CD4-positive, alpha-beta T cell treated with Interleukin-4 for 1 hour (primary cell): ENCODE results near the gene DNAH17.

Source experiments
- DNase-seq, 2 donors: peaks; one replicate each; pipeline ENCODE4 v3.0.0-alpha.2; 2020 to 2022

Gene DNAH17

DNA sequence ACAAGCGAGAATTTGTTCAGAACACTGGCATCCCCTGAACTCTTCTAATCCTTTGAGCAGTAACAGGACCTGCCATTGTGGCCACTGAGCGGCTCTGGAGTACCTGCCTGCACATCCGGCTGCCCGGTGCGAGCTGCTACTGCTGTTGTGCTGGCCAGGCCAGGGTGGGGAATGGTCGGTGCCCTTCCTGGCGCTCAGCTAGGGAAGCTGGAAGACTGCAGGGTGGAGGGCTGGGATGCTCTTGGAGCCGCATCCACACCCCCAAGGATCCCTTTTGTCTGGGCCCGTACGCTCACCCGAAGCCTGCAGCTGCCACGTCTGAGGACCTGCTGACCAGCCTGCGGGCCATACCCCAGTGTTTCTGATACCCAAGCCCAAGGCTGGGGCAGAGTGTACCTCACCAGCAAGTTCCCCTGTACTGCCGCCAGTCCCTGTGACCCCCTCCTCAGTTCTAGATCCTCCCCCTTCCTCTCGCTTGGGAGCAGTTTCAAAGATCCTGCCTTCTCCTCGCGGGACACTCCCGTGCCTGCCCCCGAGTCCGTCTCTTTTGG is 149.1 kb downstream of the DNAH17 start:
- DNase-seq, result no peak

DNA sequence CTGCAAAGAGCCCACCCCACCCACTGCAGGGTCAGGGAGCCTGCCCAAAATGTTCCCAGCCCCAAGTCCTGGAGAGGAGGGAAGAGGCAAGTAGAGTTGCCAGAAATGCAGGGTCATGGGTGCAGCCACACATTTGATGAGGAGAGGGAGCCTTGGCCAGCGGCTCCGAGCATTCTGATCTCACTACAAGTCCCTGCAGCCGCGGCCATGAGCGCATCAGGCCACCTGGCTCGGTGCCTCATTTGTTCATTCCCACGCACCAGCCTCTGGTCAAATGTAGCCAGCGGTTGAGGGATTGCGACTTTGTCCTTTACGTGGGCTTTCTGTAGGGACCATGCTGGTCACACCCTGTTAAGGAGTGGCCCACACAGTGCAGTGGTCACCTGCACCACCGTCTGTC is 150.1 kb downstream of the DNAH17 start:
- DNase-seq, result no peak

DNA sequence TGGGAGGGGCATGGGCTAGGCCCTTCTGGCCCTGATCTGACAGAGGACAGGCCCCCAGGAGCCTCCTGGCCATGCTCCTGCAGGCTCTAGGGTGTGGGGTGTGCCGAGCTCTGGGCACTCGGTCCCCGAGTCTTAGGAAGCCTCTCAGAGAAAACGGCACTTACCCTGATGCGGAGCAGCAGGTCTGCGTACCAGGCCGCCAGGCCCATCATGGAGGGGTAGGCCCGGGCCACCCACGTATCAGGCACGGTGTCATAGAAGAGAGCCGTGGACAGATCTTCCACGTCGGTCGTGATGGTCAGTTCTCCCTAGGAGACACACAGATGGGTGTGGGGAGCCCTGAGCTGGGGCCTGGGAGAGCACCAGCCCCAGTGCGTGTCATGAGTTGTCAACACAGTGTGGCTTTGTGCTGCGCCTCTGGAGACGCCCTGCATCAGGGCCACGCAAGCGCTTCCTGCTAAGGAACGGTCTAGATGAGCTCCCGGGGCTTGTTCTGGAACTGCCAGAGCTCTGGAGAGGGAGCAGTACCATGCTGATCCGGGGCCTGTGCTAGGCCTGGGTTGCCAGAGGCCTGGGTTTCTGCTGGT is 150.8 kb downstream of the DNAH17 start:
- DNase-seq, result no peak

DNA sequence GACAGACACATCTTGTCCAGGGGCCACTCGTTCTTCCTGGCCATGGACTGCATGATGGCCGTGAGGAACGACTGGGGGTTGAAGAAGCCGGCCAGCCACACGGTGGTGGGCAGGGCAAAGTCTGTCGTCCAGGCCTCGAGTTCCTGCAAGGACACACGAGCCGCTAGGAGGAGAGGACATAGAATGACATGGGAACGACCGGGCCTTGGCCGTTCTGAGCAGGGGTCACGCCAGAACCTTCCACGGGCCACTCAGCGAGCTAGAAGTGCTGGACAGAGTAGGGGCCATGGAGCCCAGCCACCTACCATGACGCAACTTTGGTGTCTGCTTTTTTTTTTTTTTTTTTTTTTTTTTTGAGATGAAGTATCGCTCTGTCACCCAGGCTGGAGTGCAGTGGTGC is 151.8 kb downstream of the DNAH17 start:
- DNase-seq, result no peak

DNA sequence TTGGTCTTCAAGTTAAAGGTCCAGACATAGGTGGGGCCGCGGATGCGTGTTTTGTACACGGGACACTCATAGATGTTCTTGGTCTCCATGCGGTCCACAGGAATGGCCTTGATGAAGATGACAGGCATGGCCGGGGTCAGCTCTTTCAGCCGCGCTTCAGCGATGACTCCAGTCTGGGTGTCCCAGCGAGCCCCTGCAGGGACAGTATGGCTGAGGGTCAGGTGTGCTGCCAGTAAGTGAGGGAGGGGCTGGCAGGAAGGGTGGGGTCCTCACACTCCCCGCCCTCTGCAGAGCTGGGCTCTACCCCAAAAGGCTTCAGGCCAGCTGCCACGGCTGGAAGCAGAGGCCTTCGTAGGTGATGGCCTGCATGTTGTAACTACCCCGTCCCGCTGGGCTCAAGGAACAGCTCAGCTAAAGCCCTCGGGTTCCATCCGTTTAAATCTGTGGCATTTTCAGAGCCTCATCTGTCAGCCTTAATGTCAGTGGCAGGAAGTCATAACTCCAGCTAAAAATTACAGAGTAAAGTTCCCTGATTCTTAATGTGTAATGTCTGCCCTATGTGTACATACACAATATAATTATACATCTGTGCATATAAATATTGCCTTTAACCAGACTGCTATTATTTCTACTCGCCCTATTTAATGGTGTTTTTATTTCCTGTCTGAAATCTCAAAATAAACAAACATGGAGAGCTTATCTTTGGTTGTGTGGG is 153.1 kb downstream of the DNAH17 start:
- DNase-seq, result no peak

DNA sequence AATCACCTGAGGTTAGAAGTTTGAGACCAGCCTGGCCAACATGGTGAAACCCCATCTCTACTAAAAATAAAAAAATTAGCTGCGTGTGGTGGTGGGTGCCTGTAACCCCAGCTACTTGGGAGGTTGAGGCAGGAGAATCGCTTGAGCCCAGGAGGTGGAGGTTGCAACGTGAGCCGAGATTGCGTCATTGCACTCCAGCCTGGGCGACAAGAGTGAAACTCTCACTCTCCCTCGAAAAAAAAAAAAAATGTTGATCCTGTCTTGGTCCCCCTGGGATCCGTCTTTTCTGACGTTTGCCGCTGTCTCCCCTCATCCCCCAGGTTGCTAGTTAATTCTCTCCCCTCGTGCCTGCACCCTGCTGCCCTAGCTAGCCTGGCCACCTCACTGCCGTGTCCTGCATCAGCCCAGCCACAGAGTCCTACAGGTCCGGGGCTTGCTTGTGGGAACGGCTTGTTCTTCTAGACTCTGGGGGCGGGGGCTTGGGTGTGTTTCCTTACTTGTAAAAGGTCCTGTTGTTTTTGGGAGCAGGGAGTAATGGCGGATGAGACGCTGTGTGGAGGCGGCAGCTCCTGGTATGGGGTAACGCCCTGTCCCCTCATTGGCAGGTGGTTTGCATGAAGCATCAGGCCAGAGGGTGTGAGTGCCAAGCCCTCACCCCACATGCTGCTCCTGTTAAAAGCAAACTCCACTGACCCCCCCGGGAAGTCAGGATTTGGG is 154.2 kb downstream of the DNAH17 start:
- DNase-seq, result no peak

DNA sequence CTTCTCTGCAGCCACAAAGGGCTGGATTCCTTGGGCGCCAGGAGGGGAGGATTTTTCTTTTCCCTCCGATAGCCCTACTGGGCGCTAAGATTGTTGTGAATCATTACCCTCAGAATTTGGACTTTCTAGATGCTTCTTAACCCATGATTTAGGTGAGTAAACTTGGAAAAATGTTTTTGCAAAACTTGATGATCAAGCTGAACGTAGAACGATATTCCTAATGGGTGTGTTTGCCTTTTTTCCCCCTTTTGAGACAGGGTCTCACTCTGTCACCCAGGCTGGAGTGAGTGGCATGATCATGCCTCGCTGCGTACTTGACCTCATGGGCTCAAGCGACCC is 155.0 kb downstream of the DNAH17 start:
- DNase-seq, result no peak

DNA sequence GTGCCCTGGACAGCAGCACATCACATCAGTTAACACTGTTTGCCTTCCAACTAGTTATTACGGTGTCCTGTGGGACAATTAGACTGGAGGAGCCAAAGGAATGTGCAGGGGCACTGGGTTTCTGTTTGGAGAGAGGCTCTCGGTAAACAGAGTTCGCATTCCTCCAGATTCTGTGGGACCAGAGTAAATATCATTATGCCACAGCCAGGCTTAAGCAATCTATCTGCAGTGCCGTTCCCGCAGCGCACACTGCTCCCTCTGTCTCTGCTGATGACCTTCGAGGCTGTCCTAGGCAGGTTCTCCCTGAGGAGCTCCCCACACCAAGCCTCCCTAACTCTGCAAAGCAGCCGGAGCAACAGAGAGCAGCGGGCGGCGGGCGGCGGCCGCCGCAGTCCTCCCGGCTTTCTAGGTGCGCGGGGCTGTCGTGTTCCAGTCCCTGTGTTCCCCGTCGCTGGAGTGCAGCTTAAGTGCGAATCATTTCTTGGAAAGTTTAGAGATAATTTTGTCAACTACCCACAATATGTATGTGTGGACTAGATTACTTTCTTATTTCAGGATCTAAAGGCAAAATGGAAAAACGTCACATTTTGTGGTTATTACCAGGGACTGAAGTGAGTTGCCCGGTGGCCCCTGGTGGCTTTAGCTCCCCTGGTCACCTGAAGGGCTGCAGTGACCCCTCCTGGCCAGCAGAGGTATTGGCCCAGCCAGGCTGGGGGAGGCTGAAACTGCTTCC is 155.5 kb downstream of the DNAH17 start:
- peak; percentile 79 for DNase-seq

DNA sequence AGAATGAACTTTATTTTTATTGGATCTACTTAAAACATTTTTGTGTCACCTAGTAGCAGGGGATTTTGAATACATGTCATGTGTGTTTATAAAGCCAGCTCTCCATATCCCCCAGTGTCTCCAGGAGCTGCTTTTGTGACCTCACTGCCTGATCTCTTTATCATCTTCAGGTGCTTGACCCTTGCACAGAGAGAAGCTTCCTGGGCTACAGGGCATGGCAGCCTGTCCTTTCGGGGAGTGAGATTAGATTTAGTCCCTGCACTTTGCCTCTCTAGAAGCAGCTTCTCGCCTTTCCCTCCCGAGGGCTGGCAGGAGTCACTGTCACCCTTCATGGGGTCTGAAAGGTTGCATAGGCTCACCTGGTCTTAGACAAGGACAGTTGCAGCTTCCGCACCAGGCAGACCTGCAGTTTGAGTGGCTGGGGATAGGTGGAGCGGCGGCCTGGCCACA is 156.1 kb downstream of the DNAH17 start:
- DNase-seq, result no peak

DNA sequence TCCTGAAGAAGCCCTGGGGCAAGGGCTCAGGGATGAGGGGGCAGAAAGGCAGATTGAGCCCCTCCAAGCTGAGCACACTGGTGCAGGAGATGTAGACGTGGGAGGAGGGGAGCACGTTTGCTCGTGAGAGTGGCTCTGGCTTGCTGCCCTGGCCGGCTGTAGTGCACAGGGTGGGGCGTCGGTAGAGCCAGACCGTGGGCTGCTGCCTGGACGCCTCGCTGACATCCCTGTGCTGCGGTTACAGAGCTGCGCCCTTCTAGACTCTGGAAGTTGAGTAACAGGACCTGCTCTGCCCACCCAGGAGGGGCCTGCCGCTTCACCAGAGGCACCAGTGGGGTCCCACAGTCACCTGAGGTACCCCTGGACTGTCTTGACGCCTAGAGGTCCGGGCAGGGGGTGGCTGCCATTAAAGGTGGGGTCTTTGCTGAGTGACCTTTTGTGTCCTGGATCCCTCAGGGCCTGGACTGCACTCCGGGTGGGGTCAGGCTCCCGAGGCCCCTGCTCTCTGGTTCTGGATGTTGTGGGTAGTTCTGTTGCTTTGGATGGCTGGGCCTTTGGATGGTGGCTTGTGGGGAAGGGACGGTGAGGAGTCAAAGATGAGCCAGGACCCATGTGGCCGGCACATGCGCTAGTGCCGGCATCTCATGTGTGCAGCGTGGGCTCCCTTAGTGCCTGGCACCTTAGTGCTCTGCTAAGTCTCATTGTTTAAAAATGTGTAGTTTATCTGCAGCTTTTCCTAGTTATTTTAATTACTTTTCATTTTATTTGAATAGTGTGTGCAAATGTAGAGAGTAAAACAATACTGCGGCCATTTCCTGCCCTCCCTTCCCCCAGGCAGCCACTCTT is 157.0 kb downstream of the DNAH17 start:
- DNase-seq, result no peak

DNA sequence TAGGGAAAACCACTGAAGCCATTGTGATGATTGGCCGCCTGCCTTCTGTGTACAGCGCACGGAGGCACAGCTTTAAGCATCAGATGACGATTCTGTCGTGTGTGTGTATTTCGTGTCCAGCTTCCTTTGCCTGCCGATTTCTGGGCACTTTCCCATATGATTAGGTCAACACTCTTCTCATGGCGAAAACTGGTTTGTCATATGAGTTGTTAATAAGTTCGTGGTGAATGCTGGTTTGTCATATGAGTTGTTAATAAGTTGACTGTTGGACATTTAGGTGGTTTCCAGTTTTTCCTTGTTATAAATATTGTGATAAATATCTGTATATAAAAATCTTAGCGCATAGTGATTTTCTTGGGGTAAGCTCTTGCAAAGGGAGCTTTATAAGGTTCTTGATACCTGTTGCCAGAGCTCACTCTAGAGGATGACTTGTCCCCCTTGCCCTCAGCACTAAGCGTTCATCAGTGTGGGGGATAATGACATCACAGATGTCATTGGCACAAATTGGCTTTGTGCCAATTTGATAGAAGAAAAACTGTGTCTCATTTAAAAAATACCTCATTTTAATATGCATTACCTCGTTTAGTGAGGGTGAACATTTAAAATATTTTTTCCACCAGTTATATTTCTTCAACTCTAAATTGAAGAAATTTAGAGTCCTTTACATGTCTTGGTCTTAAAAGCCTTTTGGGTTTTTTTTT is 158.7 kb downstream of the DNAH17 start:
- no peak for DNase-seq

DNA sequence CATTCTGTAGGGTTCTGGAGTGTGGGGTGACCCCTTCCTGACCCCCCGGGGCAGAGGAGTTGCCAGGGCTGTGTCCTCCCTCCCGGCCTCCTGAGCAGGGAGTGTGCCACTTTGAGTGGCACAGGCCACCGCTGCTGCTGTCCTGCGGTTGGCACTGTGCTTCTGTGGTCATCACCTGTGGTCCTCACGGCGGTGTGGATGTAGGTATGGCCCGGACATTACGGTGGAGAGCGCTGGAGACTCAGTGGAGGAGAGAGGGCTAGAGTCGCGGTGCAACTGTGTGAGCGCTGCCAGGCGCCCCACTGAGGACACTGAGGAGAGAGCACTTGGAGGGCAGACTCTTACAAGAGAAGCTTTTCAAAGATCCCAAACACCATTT is 159.7 kb downstream of the DNAH17 start:
- DNase-seq, result no peak

DNA sequence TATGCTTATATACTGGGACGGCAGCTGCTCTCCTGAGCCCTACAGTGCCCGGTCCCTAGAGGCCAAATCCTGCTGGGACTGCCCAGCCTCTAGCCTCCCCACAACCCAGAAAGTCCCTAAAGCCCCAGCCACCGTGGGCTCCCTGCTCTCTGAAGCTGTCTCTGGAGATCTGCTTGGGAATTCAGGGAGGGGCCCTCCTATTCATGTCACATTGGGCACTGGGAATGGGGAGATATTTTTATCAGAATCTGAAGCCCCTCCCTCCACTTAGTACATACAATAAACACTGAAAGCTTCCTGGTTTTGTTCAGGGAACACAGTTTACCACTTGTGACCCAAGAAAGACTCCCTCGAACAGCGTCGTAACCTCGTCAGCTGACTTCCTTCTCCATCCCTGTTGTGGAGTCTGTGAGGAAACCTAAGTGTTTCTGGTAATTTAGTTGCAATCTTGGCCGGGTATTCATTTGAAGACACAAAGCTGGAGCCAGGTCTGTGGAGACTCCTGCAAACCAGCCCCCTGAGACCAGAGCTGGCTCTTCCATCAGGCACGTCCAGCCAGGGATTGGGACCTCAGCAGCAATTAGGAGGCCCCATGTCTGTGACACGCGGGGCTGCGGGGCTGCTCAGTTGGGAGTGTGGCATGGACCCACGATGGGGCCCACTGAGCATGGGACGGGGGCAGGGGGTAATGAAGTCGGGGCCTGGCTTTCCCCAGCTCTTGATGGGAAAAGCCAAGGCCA is 160.2 kb downstream of the DNAH17 start:
- peak in 1 of 2 donors; percentile 31 for DNase-seq

DNA sequence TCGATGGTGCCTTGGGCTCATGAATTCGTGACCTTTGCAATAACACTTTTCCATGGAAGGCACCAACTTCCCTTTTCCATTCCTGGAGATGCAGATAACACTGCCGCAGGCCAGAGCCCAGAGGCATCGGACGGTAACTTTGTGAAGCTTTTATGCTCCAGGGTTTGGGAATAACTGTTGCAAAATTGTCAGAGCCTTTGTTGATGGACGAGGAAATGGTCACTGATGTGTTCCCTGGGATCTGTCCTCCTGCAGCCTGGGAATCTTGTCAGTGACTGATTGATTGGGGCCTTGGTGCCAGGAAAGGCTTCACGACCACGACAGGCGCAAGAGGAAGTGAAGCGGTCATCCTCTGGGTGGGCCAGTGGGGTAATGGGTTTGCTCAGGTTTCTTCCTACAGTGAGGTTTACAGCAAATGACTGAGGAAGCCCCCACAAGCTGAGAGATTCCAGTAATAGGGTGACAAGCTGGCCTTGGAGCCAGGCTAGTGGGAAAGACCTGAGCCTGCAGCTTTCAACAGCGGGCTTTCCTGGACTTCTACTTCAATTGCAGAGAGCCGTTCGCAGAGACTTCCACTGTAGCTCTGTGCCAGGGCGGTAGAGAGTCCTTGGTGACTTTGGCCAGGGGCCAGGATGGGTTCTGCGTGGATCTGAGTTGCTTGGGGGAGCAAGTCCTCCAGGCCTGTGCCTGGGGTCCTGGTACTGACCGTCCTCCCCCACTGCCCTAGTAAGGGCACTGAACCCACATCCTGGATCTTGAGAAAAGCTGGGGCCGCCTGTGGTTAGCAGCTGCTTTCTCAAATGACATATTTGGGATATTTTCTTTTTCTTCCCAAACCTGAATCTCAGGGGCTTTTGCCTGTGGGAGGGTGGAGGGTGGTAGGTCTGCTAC is 161.1 kb downstream of the DNAH17 start:
- no peak for DNase-seq

DNA sequence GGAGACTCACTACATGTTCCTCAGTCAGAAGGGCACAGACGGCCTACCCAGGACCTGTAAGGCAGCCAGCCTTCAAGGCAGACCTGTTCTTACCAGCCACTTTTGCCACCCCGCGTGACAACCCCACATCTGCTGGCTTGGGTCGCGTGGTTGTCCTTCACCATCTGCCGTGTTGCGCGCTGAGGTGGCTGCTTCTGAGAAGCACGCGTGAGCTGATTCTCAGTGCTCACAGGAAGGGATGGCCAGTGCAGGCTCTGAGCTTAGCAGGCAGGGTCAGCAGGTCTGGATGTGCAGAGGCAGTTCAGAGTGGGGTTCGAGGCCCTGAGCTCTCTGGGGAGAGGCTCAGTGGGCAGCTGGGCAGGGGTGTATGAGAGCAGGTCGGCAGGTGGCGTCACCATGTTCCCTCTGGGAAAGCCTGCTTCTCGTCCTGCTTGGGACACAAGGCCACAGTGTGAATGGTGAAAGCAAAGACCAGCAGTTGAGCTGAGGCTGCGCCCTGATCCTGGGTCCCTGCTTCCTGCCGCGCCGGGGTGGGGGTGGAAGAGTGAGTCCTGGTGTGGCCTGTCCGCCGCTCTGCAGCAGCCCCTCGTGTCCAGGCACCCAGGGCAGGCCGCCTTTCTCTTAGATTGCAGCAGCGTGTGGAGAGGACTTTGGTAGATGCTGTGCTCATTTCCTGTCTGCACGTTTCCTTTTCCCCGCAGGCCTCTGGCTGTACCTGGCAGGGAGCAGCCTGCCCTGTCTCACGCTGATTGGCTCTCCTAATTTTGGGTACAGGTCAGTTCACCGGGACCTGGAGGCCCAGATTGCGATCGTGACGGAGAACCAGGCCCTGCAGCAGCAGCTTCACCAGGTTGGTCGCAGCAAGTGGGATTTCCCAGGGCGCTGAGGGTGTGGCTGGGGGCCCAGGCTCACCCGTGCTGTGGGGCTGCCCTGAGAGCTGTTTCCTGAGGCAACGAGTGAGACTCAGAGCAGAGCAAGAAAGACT is 162.7 kb downstream of the DNAH17 start:
- DNase-seq, result peak; percentile 59 to 64

DNA sequence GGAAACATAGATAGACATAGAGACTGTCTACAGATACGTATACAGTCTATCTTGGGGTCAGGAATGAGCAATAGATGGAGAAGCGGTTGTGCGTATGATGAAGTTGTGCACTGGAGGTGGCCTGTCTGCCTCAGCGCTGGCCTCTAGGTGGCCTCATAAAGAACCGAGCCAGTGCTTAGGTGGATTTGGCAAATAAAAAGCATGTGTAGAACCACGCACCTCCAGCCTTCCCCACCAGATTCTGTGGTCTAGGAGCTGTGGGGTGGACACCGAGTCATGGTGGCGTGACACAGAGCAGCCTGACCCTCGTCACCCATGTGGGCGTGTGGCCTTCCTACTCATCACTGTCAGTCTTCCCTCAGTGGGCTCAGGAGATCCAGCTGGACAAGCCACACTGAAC is 164.8 kb downstream of the DNAH17 start:
- peak; percentile 37 to 43 for DNase-seq

DNA sequence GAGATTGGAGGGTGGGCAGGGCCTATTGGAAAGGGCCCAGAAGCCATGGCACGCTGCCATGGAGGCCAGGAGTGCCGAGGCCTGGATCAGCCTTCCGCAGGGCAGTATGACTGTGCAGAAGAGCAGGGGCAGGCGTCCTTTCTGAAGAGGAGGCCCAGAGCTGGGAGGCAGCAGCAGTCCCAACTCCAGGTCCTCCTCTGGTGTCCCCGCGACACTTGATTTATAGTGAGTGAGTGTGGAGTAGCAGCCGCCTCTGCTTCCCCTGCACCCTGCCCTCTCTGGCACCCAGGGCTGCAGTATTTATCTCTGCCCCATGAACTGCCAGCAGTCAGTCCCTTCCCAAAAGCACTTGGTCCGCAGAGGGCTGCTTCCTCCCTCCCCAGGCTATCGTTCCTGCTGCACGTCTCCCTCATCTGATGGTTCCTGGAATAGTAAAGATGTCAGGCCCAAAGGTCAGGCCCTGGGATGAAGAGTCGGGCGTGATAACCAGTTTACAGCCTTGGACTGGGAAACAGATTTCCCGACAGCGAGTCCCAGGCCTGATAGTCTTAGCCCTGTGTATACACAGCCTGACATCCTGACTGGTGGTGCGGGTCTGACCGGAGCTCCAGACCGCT is 165.8 kb downstream of the DNAH17 start:
- DNase-seq, result no peak
